Measurements from ENCODE around the gene DOCK10.

DOCK10 gene

GRCh38 chr2:224869601-224870233 is 172.6 kb downstream of the DOCK10 start:
- no peak for DNase-seq

DNA sequence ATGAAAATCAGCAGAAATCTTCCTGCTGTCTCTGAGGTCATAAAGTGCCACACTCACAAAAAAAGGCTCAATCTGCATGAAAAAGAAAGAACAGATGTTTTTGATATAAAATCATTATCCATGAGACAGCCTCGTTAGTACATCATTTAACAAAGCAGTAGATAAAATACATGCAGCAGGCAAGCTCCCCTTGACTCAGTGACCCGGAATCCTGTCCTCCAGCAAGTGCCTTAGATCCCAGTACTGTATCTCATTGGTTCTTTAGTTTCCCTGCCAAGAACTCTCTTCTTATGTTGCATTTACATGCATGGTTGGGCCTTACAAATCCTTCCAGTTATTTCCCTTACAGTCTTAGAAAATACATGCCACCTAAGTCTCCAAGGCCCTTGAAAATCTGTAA is 177.3 kb downstream of the DOCK10 start:
- DNase-seq, result no peak

- DNase-seq, result no peak
These were observed 181.0 kb downstream of the DOCK10 start for GRCh38 chr2:224861266-224861665.

- DNase-seq, result no peak
These were observed 181.5 kb downstream of the DOCK10 start for GRCh38 chr2:224860786-224861185.

DNA sequence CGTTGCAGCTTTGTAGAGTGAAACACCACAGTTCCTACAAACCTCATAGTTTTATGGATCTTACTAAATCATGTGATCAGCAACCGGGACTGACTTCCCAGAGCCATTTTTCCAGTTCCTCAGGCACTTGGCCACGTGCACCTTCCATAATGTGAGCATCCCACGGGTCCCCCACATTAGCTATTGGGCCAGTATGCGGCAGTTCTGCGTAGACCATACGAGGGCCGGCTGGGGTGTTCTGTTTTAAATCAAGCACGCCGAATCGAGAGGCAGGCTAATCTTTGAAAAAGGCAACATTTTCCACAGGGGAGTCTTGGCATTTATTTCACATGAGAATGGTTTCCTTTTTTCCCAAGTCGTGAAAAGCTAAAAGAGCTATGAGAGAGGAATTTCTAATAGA is 190.5 kb downstream of the DOCK10 start:
- DNase-seq, result no peak

DNA sequence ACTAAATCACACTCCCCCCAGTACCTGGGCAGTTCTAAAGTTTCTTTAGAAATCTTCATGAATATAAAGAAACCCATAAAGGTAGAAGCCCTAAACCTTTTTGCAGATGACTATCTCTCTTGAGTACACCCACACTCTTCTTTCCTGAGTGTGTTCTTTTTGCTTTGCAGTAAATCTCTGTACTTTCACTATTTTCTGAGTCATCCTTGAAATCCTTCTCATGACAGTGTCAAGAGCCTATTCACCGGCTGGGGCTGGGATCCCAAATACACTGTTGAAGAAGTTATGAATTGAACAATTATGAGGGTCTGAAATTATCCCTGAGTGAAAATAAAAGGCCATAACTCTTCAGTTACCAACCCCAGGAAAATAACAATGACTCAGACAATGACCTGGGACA is 192.2 kb downstream of the DOCK10 start:
- DNase-seq, result no peak

DNA sequence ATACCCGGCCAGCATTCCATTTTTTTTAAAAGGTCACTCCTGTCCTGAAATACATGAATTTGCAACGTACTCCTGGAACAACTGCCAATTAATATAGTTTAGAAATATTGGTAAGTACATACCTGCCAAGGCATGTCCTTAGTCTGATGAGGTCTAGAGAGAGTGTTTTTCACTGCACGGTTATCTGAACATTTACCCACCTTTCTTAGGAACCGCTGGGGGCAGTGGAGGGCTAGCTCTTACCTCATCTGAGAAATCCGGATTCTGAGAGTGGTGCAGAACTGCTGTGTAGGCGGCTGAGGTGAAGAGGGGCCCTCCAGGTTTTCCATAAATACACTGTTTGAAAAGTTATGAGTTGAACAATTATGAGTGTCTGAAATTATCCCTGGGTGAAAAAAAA is 193.0 kb downstream of the DOCK10 start:
- no peak for DNase-seq

DNA sequence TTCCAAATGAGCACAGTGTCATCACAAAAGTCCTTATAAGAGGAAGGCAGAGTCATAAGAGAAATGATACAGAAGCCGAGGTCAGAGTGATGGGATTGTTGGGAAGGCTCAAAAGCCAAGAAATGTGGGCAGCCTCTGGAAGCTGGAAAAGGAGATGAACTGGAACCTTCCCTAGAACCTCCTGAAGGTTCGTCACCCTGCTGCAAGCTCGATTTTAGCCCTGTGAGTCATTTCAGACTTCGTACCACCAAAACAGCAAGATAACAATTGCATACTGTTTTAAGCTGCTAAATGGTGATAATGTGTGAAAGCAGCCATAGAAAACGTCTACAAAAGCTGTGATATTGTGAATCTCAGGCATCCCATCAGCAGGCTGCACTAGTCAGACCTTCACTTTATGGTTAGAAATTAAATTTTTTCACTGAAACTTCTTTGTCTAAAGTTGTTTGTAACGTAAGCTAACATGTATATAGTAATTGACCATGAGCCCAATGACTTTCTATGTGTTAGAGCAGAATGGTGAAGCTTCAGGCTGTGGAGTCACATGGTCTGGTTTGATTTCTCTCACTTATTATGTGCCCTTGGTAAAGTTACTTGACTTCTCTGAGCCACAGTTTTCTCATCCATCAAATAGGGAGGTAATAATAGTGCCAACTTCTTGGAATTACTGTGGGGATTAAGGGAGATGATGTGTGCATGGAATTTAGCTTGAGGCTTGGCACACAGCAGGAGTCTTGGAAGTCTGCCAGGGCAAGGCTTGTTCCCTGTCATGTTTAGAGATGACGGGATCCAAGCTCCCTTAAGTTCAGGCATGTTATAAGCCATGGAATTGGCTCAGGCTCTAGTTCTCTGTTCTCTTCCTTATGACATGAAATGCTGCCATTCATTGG is 194.1 kb downstream of the DOCK10 start:
- DNase-seq, result no peak

- DNase-seq, result no peak
These were observed 194.9 kb downstream of the DOCK10 start for GRCh38 chr2:224847381-224847780.

DNA sequence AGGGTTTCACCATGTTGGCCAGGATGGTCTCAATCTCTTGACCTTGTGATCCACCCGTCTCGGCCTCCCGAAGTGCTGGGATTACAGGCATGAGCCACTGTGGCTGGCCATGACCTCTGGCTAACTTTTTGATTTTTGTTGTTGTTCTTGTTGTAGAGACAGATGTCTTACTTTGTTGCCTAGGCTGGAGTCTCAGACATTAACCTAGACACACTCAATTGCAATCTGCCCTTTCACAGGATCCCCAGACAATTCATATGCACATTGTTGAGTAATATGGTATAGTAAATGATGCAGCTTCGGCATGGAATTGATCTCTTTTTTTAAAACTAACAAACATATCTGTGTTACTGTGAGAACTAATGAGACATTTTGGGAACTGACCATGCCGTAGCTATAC is 195.6 kb downstream of the DOCK10 start:
- no peak for DNase-seq

GRCh38 chr2:224846161-224846560 is 196.1 kb downstream of the DOCK10 start:
- DNase-seq, result no peak

DNA sequence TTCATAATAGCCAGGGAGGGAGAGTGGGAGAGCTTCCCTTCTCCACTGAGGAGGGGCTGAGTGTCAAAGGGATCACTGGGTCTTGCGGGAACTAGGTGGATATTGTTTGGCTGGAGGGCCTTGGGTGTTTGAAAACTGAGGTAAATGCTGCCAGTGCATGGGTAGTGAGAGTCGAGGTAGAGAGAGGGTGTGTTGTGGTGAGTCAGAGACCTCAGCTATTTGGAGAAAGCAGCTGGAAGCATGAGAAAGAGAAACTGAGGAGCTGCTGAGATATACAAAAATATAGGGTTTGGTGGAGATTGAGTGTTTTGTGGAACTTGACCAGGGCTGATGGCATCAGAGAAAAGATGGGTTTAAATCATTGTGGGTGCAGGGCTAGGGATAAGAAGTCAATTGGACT is 199.1 kb downstream of the DOCK10 start:
- no peak for DNase-seq

- no peak for DNase-seq
These were observed 200.4 kb downstream of the DOCK10 start for GRCh38 chr2:224841910-224842309.

DNA sequence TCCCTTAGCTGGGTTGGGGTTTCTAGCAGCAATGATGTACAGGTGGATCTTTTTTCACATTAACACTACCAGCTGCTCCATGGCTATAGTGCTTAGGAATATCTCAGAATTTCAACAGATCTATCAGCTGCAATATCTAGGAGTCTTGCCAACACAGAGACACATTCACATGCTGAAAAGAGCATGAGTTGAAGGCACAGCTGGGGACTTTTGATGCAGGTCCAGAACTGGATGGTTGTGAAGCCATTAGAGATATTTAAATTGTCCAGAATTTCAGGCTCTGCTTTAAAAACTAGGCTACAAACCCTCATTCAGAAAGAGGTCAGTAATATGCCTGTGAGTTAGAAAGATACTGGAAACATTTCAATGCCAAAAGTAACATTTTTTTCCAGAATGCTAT is 203.9 kb downstream of the DOCK10 start:
- DNase-seq, result no peak

DNA sequence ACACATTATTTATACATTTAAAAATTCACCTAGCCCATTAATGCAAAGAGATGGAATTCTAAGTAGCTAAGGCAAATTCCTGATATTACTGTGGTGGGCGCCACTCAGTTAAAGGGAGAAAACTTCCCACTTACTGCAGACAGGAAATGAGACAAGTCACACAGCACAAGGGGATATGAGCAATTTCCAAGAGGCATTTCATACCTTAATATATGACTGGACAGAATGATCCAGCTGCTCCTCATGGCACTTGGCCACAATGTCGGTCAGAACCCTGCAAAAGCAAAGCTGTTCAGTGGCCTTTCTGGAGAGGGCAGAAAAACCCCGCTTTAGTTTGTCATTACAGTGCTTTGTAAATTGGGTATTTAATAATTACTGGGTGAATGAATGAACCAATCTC is 204.7 kb downstream of the DOCK10 start:
- DNase-seq, result no peak

- DNase-seq, result no peak
These were observed 205.2 kb downstream of the DOCK10 start for GRCh38 chr2:224837066-224837465.

- no peak for DNase-seq
These were observed 206.0 kb downstream of the DOCK10 start for GRCh38 chr2:224836263-224836662.

GRCh38 chr2:224835405-224835804 is 206.9 kb downstream of the DOCK10 start:
- no peak for DNase-seq

GRCh38 chr2:224833986-224834385 is 208.3 kb downstream of the DOCK10 start:
- no peak for DNase-seq

DNA sequence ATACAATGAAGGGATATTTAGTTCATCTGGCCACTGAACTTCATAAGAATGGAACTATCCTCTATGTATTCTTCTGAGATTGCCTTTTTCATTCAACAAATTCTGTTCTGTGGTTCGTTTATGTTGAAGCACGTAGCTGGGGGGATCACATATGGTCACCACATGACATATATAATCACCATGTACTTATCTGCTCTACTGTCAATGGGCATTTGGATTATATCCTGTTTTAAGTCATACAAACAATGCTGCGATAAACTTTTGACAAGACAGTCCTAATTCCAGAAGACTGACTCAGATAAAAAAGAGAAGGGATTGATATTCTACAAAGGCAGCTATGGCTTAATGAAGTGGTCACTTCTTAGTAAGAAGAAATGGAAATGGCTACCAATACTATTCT is 210.1 kb downstream of the DOCK10 start:
- no peak for DNase-seq

DNA sequence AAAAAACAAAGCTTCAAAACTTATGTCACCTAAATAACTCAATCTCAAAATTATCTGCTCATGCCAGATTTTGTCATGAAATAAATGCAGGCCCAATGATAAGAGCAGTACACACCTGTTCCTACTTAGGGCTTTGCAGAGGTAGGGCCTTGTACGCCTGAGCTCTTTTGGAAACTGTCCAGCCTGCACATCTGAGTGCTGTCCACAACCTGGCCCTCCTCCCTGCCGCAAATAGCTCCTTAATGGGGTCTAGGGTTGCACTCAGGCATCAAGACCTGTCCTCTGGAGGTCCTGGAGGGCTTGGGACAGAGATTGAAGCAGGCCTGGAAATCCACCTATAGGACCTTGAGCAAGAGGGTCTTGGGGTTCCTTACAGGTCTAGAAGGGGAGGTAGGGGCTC is 210.7 kb downstream of the DOCK10 start:
- DNase-seq, result no peak

- no peak for DNase-seq
These were observed 221.8 kb downstream of the DOCK10 start for GRCh38 chr2:224820283-224820991.

GRCh38 chr2:224819075-224819474 is 223.2 kb downstream of the DOCK10 start:
- no peak for DNase-seq

GRCh38 chr2:224817676-224818075 is 224.6 kb downstream of the DOCK10 start:
- no peak for DNase-seq
